Activated T-helper 1 cell treated with anti-CD3 and anti-CD28 coated beads, Interleukin-12 subunit alpha, Interleukin-12 subunit beta, Interleukin-2, Interleukin-4 antibody, amounts not matched to agents 30 ng/mL and 10 ng/mL and 1 ng/mL, durations not matched to agents 14 hours and 24 hours and 36 hours (primary cell): ENCODE data around the gene STXBP6. TPM values are rescaled to one million over a fixed set of nuclear protein-coding genes. Genes with fewer than 3 reads are reported as not detected.
"Not testable (repeated sequence)": the region's sequence is repeated elsewhere in the genome, so short reads cannot be mapped to it uniquely, and the experiment has no call there.

Source experiments
- DNase-seq: peaks from one replicate; pipeline ENCODE4 v3.0.0; 2021; ENCODE audit warnings: low spot score
- H3K27ac Mint-ChIP-seq: one replicate; pipeline ENCODE4 v1.8.0; 2021; ENCODE audit warnings: mild to moderate bottlenecking, mixed read lengths
- H3K27me3 Mint-ChIP-seq: one replicate; pipeline ENCODE4 v1.8.0; 2022; ENCODE audit warnings: mild to moderate bottlenecking, moderate library complexity, mixed read lengths; ENCODE audit not compliant: insufficient read depth
- H3K36me3 Mint-ChIP-seq: one replicate; pipeline ENCODE4 v1.8.0; 2021; ENCODE audit warnings: low read depth, mixed read lengths
- H3K4me1 Mint-ChIP-seq: one replicate; pipeline ENCODE4 v1.8.0; 2021; ENCODE audit warnings: low read depth, mixed read lengths
- H3K4me3 Mint-ChIP-seq: one replicate; pipeline ENCODE4 v1.8.0; 2021; ENCODE audit warnings: mild to moderate bottlenecking, moderate library complexity, mixed read lengths
- H3K9me3 Mint-ChIP-seq: one replicate; pipeline ENCODE4 v1.8.0; 2021; ENCODE audit warnings: mixed read lengths
- intact Hi-C: fragments of 100-400 bp; cut with micrococcal nuclease; formaldehyde crosslinking; loops from one replicate; pipeline ENCODE4 v1.15.1; 2024
- total RNA-seq: library from RNA; stranded (reverse); gene quantifications from 2 replicates; pipeline ENCODE4 v1.2.3, GENCODE V29; 2022

Gene STXBP6
- total RNA-seq, 1 donor from 2014 or later, result not detected

- Mint-ChIP-seq H3K27me3 (peaks cover 2% of the 10 kb centered on the region), H3K27ac (no peak overlapping the region), H3K4me1 (no peaks in the 10 kb centered on the region), H3K36me3 (no peaks in the 10 kb centered on the region), H3K9me3 (no peaks in the 10 kb centered on the region), H3K4me3 (no peak overlapping the region)
- intact Hi-C loops, result no loop called here
- DNase-seq, result no peak
These were observed 83.9 kb downstream of the STXBP6 start for GRCh38 chr14:24965934-24966578.

GRCh38 chr14:24965578-24965933 is 84.4 kb downstream of the STXBP6 start:
- Mint-ChIP-seq H3K36me3 (no peaks in the 10 kb centered on the region), H3K9me3 (no peaks in the 10 kb centered on the region)
- DNase-seq, result no peak

DNA sequence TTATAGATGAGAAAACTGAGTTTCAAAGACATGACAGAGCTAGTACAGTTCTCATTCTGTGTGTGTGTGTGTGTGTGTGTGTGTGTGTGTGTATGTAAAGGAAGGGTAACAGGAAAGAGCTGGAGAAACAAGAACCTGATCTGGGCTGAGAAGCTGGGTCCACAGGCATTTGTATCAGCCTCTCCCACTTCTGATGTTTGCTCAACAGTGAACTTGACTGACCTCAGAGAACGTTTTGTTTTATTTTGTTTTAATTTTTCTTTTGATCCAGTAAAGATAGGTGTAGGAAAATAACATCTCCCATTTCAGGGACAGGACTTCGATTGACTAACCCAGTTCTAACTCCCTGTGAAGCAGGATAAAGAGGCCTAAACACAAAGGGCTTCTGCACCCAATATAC is 85.4 kb downstream of the STXBP6 start:
- no peak overlapping the region for H3K27ac Mint-ChIP-seq
- no peak for DNase-seq
- no peak overlapping the region for H3K4me3 Mint-ChIP-seq
- peaks cover 2% of the 10 kb centered on the region for H3K27me3 Mint-ChIP-seq
- H3K4me1 Mint-ChIP-seq, result no peaks in the 10 kb centered on the region
- H3K36me3 Mint-ChIP-seq, result no peaks in the 10 kb centered on the region
- H3K9me3 Mint-ChIP-seq, result no peaks in the 10 kb centered on the region
- intact Hi-C loops, result no loop called here

More at GRCh38 chr14:24965578-24965933, 84.4 kb downstream of the STXBP6 start:
- Mint-ChIP-seq H3K27ac (no peak overlapping the region), H3K4me3 (no peak overlapping the region), H3K27me3 (peaks cover 2% of the 10 kb centered on the region), H3K4me1 (no peaks in the 10 kb centered on the region)
- intact Hi-C loops, result no loop called here

DNA sequence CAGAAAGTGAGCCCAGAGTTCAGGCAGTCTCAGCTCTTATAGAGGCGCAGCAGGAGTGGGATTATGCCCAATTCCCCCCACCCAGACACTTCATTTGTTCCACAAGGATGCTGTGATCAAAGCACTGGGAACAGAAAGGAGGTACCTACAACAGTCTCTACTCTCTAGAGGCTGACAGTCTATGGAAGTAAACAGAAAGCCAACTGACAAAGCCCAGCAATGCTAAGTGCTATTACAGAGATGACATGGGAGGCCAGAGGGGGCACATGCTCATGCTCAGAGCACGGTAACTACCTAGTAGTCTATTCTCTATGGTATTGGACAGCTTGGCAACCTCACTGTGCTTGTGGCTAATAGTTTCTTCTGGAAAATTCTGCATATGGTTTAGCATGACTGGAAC is 85.9 kb downstream of the STXBP6 start:
- intact Hi-C loops, result no loop called here
- no peak overlapping the region for H3K4me3 Mint-ChIP-seq
- no peak overlapping the region for H3K27ac Mint-ChIP-seq
- H3K9me3 Mint-ChIP-seq, result no peaks in the 10 kb centered on the region
- H3K36me3 Mint-ChIP-seq, result no peaks in the 10 kb centered on the region
- no peaks in the 10 kb centered on the region for H3K4me1 Mint-ChIP-seq
- peaks cover 2% of the 10 kb centered on the region for H3K27me3 Mint-ChIP-seq
- no peak for DNase-seq

DNA sequence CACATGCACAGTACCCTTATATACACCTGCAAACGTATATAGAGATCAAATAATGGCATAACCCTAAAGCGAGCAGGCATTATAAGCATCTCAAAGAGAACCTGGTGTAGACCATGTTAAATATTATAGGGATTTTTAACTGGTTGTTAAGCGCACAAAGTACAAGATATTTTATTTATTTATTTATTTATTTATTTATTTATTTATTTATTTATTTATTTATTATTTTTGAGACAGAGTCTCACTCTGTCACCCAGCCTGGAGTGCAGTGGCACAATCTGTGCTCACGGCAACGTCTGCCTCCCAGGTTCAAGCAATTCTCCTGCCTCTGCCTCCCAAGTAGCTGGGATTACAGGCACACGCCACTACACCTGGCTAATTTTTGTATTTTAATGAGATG is 87.8 kb downstream of the STXBP6 start:
- DNase-seq, intact Hi-C loops, H3K27ac Mint-ChIP-seq, H3K9me3 Mint-ChIP-seq, H3K27me3 Mint-ChIP-seq, H3K36me3 Mint-ChIP-seq, H3K4me3 Mint-ChIP-seq, H3K4me1 Mint-ChIP-seq: not testable (repeated sequence)

GRCh38 chr14:24960816-24961215 is 89.1 kb downstream of the STXBP6 start:
- no peak overlapping the region for H3K4me3 Mint-ChIP-seq
- H3K9me3 Mint-ChIP-seq, result no peaks in the 10 kb centered on the region
- no peaks in the 10 kb centered on the region for H3K36me3 Mint-ChIP-seq
- intact Hi-C loops, result no loop called here
- no peak for DNase-seq
- peaks cover 2% of the 10 kb centered on the region for H3K27me3 Mint-ChIP-seq
- H3K4me1 Mint-ChIP-seq, result no peaks in the 10 kb centered on the region
- no peak overlapping the region for H3K27ac Mint-ChIP-seq

GRCh38 chr14:24959791-24960331 is 90.1 kb downstream of the STXBP6 start:
- intact Hi-C loops, result no loop called here
- Mint-ChIP-seq H3K27ac (no peak overlapping the region), H3K4me3 (no peak overlapping the region), H3K9me3 (no peaks in the 10 kb centered on the region), H3K36me3 (no peaks in the 10 kb centered on the region), H3K4me1 (no peaks in the 10 kb centered on the region), H3K27me3 (no peaks in the 10 kb centered on the region)
- no peak for DNase-seq

DNA sequence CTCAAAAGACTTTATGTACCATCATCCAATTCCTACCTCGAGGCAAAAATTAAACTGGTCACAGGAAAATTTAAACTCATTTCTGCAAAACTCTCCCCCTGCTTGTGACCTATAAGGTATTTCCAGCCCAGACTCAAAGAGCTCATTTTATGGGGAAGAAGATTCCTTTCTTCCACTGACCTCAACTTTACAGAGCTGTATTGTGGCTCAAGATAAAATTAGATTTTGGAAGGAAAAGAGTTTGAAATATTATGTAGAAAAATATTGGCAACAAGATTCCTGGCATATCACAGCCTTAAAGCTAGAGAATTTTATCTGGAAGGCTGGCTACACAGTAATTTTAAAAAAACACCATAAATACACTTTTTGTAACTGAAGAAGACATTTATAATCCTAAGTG is 91.7 kb downstream of the STXBP6 start:
- no peak for DNase-seq
- no peak overlapping the region for H3K27ac Mint-ChIP-seq
- H3K4me3 Mint-ChIP-seq, result no peak overlapping the region
- H3K9me3 Mint-ChIP-seq, result no peaks in the 10 kb centered on the region
- peaks cover 1% of the 10 kb centered on the region for H3K27me3 Mint-ChIP-seq
- intact Hi-C loops, result no loop called here
- H3K36me3 Mint-ChIP-seq, result no peaks in the 10 kb centered on the region
- no peaks in the 10 kb centered on the region for H3K4me1 Mint-ChIP-seq

GRCh38 chr14:24957814-24958213 is 92.1 kb downstream of the STXBP6 start:
- no peak overlapping the region for H3K27ac Mint-ChIP-seq
- no peak for DNase-seq
- intact Hi-C loops, result no loop called here
- no peaks in the 10 kb centered on the region for H3K4me1 Mint-ChIP-seq
- peaks cover 1% of the 10 kb centered on the region for H3K27me3 Mint-ChIP-seq
- no peak overlapping the region for H3K4me3 Mint-ChIP-seq
- H3K9me3 Mint-ChIP-seq, result no peaks in the 10 kb centered on the region
- no peaks in the 10 kb centered on the region for H3K36me3 Mint-ChIP-seq

- Mint-ChIP-seq H3K4me3 (no peak overlapping the region), H3K27ac (no peak overlapping the region), H3K4me1 (no peaks in the 10 kb centered on the region), H3K27me3 (peaks cover 1% of the 10 kb centered on the region), H3K36me3 (no peaks in the 10 kb centered on the region), H3K9me3 (no peaks in the 10 kb centered on the region)
- no peak for DNase-seq
- intact Hi-C loops, result no loop called here
These were observed 93.8 kb downstream of the STXBP6 start for GRCh38 chr14:24956104-24956503.

GRCh38 chr14:24954700-24955037 is 95.3 kb downstream of the STXBP6 start:
- Mint-ChIP-seq H3K9me3 (no peaks in the 10 kb centered on the region), H3K27me3 (peaks cover 1% of the 10 kb centered on the region), H3K27ac (no peak overlapping the region), H3K4me1 (no peaks in the 10 kb centered on the region), H3K4me3 (no peak overlapping the region), H3K36me3 (no peaks in the 10 kb centered on the region)
- no peak for DNase-seq
- intact Hi-C loops, result no loop called here

GRCh38 chr14:24954037-24954699 is 95.8 kb downstream of the STXBP6 start:
- Mint-ChIP-seq H3K4me1 (no peaks in the 10 kb centered on the region), H3K27ac (no peak overlapping the region), H3K27me3 (peaks cover 1% of the 10 kb centered on the region), H3K36me3 (no peaks in the 10 kb centered on the region), H3K9me3 (no peaks in the 10 kb centered on the region), H3K4me3 (no peak overlapping the region)
- intact Hi-C loops, result no loop called here
- no peak for DNase-seq

- Mint-ChIP-seq H3K27me3 (peaks cover 1% of the 10 kb centered on the region), H3K4me3 (no peak overlapping the region), H3K4me1 (no peaks in the 10 kb centered on the region), H3K36me3 (no peaks in the 10 kb centered on the region), H3K27ac (no peak overlapping the region), H3K9me3 (no peaks in the 10 kb centered on the region)
- intact Hi-C loops, result no loop called here
- no peak for DNase-seq
These were observed 96.9 kb downstream of the STXBP6 start for GRCh38 chr14:24952851-24953666.
